Measurements from ENCODE around the gene TFB1M. TPM values are rescaled to one million over a fixed set of nuclear protein-coding genes. Genes with fewer than 3 reads are reported as not detected.

Gene TFB1M
- total RNA-seq, 1 donor: 18.8 TPM

DNA sequence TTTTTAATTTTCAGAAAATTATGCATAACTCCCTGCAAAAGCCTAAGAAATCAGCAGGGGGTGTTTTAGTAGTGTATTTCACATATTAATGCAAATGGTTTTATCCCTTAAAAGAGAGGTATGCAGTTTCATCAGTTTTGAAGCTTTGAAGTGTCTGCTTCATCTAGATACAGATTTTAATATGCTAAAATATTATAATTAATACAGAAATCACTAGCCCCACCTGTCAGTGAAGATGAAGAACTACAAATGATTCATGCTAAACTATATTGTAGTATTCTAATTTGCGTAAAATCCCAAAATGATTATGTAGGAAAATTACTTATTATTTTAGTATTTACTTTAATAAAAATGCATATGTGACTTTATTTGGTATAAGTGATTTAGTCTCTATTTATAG is 2.9 kb upstream of the TFB1M start:
- Histone ChIP-seq H3K4me1 (ENCODE audit: insufficient read depth, low read length) (peaks cover 8% of the 10 kb centered on the region), H3K36me3 (ENCODE audit: insufficient read depth, low read length) (no peaks in the 10 kb centered on the region), H3K4me2 (ENCODE audit: insufficient read depth, low read length) (no peak overlapping the region), H4K20me1 (ENCODE audit: insufficient read depth, low read length) (no peaks in the 10 kb centered on the region), H3K27me3 (ENCODE audit: insufficient read depth, low read length) (no peaks in the 10 kb centered on the region), H3K27ac (ENCODE audit: low read depth, low read length) (no peak overlapping the region), H2AFZ (ENCODE audit: low read length) (no peak overlapping the region), H3K79me2 (ENCODE audit: insufficient read depth, low read length) (peaks cover 20% of the 10 kb centered on the region), H3K9me3 (ENCODE audit: low read depth, low read length) (no peaks in the 10 kb centered on the region), H3K4me3 (ENCODE audit: insufficient read depth, low read length) (no peak overlapping the region)
- no peak for DNase-seq (ENCODE audit: insufficient read length, low spot score, missing footprints)
- TF ChIP-seq CTCF (IDR thresholded peaks at IDR 0.05; ENCODE audit: extremely low read depth, low read depth, low read length): peak; percentile 48

DNA sequence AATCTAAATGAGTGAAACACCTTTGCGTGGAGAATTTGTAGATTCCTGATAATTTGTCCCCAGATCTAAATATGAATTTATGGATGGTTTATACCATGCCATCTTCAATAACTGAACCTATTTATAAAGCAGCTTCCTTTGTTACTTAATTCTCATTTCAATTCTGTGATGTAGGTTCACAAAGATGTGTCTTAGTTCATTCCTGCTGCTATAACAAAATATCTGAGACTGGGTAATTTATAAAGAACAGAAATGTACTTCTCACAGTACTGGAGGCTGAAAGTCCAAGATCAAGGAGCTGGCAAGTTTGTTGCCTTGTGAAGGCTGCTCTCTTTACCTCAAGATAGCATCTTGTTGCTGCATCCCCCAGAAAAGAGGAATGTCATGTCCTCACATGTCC is 2.1 kb upstream of the TFB1M start:
- H3K79me2 ChIP-seq (ENCODE audit: insufficient read depth, low read length): peaks cover 23% of the 10 kb centered on the region
- no peak overlapping the region for H2AFZ ChIP-seq (ENCODE audit: low read length)
- H3K36me3 ChIP-seq (ENCODE audit: insufficient read depth, low read length): no peaks in the 10 kb centered on the region
- H3K4me2 ChIP-seq (ENCODE audit: insufficient read depth, low read length): no peak overlapping the region
- H4K20me1 ChIP-seq (ENCODE audit: insufficient read depth, low read length): no peaks in the 10 kb centered on the region
- DNase-seq (ENCODE audit: insufficient read length, low spot score, missing footprints): no peak
- H3K4me1 ChIP-seq (ENCODE audit: insufficient read depth, low read length): peaks cover 8% of the 10 kb centered on the region
- TF ChIP-seq CTCF (IDR thresholded peaks at IDR 0.05; ENCODE audit: extremely low read depth, low read depth, low read length): no peak
- H3K27me3 ChIP-seq (ENCODE audit: insufficient read depth, low read length): no peaks in the 10 kb centered on the region
- no peak overlapping the region for H3K4me3 ChIP-seq (ENCODE audit: insufficient read depth, low read length)
- H3K9me3 ChIP-seq (ENCODE audit: low read depth, low read length): no peaks in the 10 kb centered on the region
- no peak overlapping the region for H3K27ac ChIP-seq (ENCODE audit: low read depth, low read length)

- H3K79me2 ChIP-seq (ENCODE audit: insufficient read depth, low read length): peaks cover 23% of the 10 kb centered on the region
- H3K27me3 ChIP-seq (ENCODE audit: insufficient read depth, low read length): no peaks in the 10 kb centered on the region
- no peaks in the 10 kb centered on the region for H4K20me1 ChIP-seq (ENCODE audit: insufficient read depth, low read length)
- H2AFZ ChIP-seq (ENCODE audit: low read length): peak overlapping the region; percentile 86
- peak overlapping the region; percentile 85 for H3K27ac ChIP-seq (ENCODE audit: low read depth, low read length)
- H3K9me3 ChIP-seq (ENCODE audit: low read depth, low read length): no peaks in the 10 kb centered on the region
- H3K4me2 ChIP-seq (ENCODE audit: insufficient read depth, low read length): peak overlapping the region; percentile 97
- H3K4me1 ChIP-seq (ENCODE audit: insufficient read depth, low read length): peaks cover 9% of the 10 kb centered on the region
- TF ChIP-seq CTCF (IDR thresholded peaks at IDR 0.05; ENCODE audit: extremely low read depth, low read depth, low read length): no peak
- H3K36me3 ChIP-seq (ENCODE audit: insufficient read depth, low read length): peaks cover 3% of the 10 kb centered on the region
- H3K4me3 ChIP-seq (ENCODE audit: insufficient read depth, low read length): peak overlapping the region; percentile 94
- no peak for DNase-seq (ENCODE audit: insufficient read length, low spot score, missing footprints)
Measured at GRCh38 chr6:155315516-155315871, 1.2 kb upstream of the TFB1M start.

DNA sequence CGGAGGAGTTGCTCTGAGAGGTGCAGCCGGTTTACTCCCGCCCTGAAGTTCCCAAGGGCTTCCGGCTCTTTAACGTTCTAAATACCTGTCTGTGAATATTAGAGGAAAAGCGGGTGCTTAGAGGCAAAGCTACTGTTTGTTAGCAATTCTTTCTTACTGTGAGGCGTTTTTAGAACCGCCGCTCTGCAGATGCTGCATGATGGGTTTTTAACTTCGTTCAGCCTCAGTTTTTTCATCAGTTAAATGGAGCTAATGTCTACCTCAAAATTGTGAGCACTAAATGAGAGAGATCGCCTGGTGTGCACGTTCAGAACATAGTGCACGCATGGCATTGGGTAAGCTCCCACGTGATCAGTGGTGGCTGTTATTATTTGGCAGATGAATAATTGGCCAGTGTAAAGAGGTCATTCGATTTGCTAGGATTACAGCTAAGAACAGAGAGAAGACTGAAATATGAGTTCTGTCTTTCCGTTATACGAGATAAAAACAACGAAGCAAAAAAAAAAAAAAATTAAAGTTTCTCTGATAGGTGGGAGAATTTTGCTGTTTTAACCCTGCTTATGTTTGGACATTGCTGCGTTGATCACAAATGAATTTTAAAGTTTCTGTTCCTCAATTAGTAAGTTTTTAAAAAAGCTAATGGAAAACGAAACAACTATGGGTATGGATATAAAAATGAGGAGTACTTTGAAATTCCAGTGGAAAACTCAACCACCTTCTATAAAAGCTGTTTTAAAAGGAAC is 660 bp upstream of the TFB1M start:
- no peak for TF ChIP-seq CTCF (IDR thresholded peaks at IDR 0.05; ENCODE audit: extremely low read depth, low read depth, low read length)
- Histone ChIP-seq H3K4me2 (ENCODE audit: insufficient read depth, low read length) (peak overlapping the region; percentile 97), H3K27me3 (ENCODE audit: insufficient read depth, low read length) (no peaks in the 10 kb centered on the region)

More for the DNA sequence above, 660 bp upstream of the TFB1M start:
- Histone ChIP-seq H3K79me2 (ENCODE audit: insufficient read depth, low read length) (peaks cover 28% of the 10 kb centered on the region), H3K4me3 (ENCODE audit: insufficient read depth, low read length) (peak overlapping the region; percentile 94), H3K27ac (ENCODE audit: low read depth, low read length) (peak overlapping the region; percentile 85), H3K36me3 (ENCODE audit: insufficient read depth, low read length) (peaks cover 7% of the 10 kb centered on the region), H3K4me1 (ENCODE audit: insufficient read depth, low read length) (peaks cover 12% of the 10 kb centered on the region), H3K9me3 (ENCODE audit: low read depth, low read length) (no peaks in the 10 kb centered on the region), H2AFZ (ENCODE audit: low read length) (peak overlapping the region; percentile 86), H4K20me1 (ENCODE audit: insufficient read depth, low read length) (no peaks in the 10 kb centered on the region)
- DNase-seq (ENCODE audit: insufficient read length, low spot score, missing footprints): no peak
